Activated CD4-positive, alpha-beta T cell treated with anti-CD3 and anti-CD28 coated beads for 1 hour (primary cell): Measurements from ENCODE around the gene DPP6.

Experiments used
- DNase-seq: peaks from one replicate; pipeline ENCODE4 v3.0.0-alpha.2; 2020

Gene DPP6

GRCh38 chr7:154253810-154254209 is 201.6 kb downstream of the DPP6 start:
- no peak for DNase-seq

- DNase-seq, result no peak
Measured at GRCh38 chr7:154255324-154255723, 203.1 kb downstream of the DPP6 start.

- DNase-seq, result no peak
Measured at GRCh38 chr7:154256150-154256549, 204.0 kb downstream of the DPP6 start.

- no peak for DNase-seq
Measured at GRCh38 chr7:154259396-154259795, 207.2 kb downstream of the DPP6 start.

- no peak for DNase-seq
Measured at GRCh38 chr7:154287356-154287755, 235.2 kb downstream of the DPP6 start.

GRCh38 chr7:154289119-154289518 is 236.9 kb downstream of the DPP6 start:
- DNase-seq, result no peak

- no peak for DNase-seq
Measured at GRCh38 chr7:154296443-154296842, 244.2 kb downstream of the DPP6 start.

GRCh38 chr7:154299736-154300135 is 247.5 kb downstream of the DPP6 start:
- no peak for DNase-seq

- no peak for DNase-seq
Measured at GRCh38 chr7:154302380-154302779, 250.2 kb downstream of the DPP6 start.

GRCh38 chr7:154304231-154304630 is 252.0 kb downstream of the DPP6 start:
- DNase-seq, result no peak

GRCh38 chr7:154304740-154305700 is 252.8 kb downstream of the DPP6 start:
- DNase-seq, result no peak

- DNase-seq, result no peak
Measured at GRCh38 chr7:154306036-154306435, 253.8 kb downstream of the DPP6 start.

GRCh38 chr7:154308928-154309327 is 256.7 kb downstream of the DPP6 start:
- no peak for DNase-seq

- no peak for DNase-seq
Measured at GRCh38 chr7:154310114-154310513, 257.9 kb downstream of the DPP6 start.

- DNase-seq, result no peak
Measured at GRCh38 chr7:154324196-154324595, 272.0 kb downstream of the DPP6 start.

- DNase-seq, result no peak
Measured at GRCh38 chr7:154326421-154326820, 274.2 kb downstream of the DPP6 start.

GRCh38 chr7:154330318-154330717 is 278.1 kb downstream of the DPP6 start:
- DNase-seq, result no peak

- DNase-seq, result no peak
Measured at GRCh38 chr7:154332811-154333580, 280.8 kb downstream of the DPP6 start.

- no peak for DNase-seq
Measured at GRCh38 chr7:154336295-154336694, 284.1 kb downstream of the DPP6 start.

- no peak for DNase-seq
Measured at GRCh38 chr7:154338701-154339506, 286.7 kb downstream of the DPP6 start.

GRCh38 chr7:154342971-154343633 is 290.9 kb downstream of the DPP6 start:
- DNase-seq, result no peak

- no peak for DNase-seq
Measured at GRCh38 chr7:154343778-154344412, 291.7 kb downstream of the DPP6 start.
